ENCODE data around the gene CD59.
A peak's percentile ranks its signal among the peaks of the same experiment; 100 is the strongest.

CD59 gene

GRCh38 chr11:33775832-33776470, 39.7 kb upstream of the CD59 start:
- no peak for DNase-seq
- Mint-ChIP-seq H3K4me3 (peak overlapping the region; percentile 98), H3K27ac (no peak overlapping the region), H3K4me1 (peaks cover 51% of the 10 kb centered on the region), H3K27me3 (ENCODE audit: low read depth, poor library complexity) (peaks cover 47% of the 10 kb centered on the region), H3K9me3 (no peaks in the 10 kb centered on the region), H3K36me3 (ENCODE audit: low read depth) (no peaks in the 10 kb centered on the region)
- TF ChIP-seq, protein P1, sequence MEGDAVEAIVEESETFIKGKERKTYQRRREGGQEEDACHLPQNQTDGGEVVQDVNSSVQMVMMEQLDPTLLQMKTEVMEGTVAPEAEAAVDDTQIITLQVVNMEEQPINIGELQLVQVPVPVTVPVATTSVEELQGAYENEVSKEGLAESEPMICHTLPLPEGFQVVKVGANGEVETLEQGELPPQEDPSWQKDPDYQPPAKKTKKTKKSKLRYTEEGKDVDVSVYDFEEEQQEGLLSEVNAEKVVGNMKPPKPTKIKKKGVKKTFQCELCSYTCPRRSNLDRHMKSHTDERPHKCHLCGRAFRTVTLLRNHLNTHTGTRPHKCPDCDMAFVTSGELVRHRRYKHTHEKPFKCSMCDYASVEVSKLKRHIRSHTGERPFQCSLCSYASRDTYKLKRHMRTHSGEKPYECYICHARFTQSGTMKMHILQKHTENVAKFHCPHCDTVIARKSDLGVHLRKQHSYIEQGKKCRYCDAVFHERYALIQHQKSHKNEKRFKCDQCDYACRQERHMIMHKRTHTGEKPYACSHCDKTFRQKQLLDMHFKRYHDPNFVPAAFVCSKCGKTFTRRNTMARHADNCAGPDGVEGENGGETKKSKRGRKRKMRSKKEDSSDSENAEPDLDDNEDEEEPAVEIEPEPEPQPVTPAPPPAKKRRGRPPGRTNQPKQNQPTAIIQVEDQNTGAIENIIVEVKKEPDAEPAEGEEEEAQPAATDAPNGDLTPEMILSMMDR (IDR thresholded peaks at IDR 0.05) = no peak

- no peak for DNase-seq
- no peaks in the 10 kb centered on the region for H3K36me3 Mint-ChIP-seq (ENCODE audit: low read depth)
- no peaks in the 10 kb centered on the region for H3K9me3 Mint-ChIP-seq
- H3K27ac Mint-ChIP-seq = no peak overlapping the region
- H3K4me1 Mint-ChIP-seq = peaks cover 50% of the 10 kb centered on the region
- peaks cover 49% of the 10 kb centered on the region for H3K27me3 Mint-ChIP-seq (ENCODE audit: low read depth, poor library complexity)
- TF ChIP-seq, protein P1 (IDR thresholded peaks at IDR 0.05) = no peak
- peak overlapping the region; percentile 98 for H3K4me3 Mint-ChIP-seq
Measured at GRCh38 chr11:33775467-33775807, 39.2 kb upstream of the CD59 start.

GRCh38 chr11:33774736-33775466, 38.7 kb upstream of the CD59 start:
- no peak overlapping the region for H3K27ac Mint-ChIP-seq
- peaks cover 4% of the 10 kb centered on the region for H3K36me3 Mint-ChIP-seq (ENCODE audit: low read depth)
- H3K4me1 Mint-ChIP-seq = peaks cover 45% of the 10 kb centered on the region
- peak; percentile 38 for DNase-seq
- peak overlapping the region; percentile 98 for H3K4me3 Mint-ChIP-seq
- TF ChIP-seq, protein P1 (IDR thresholded peaks at IDR 0.05) = no peak
- H3K27me3 Mint-ChIP-seq (ENCODE audit: low read depth, poor library complexity) = peaks cover 51% of the 10 kb centered on the region
- H3K9me3 Mint-ChIP-seq = no peaks in the 10 kb centered on the region

GRCh38 chr11:33773987-33774735, 37.9 kb upstream of the CD59 start, which contains the start of gene FBXO3:
Gene FBXO3 (minus strand): TSS chr11:33774520. CDS start chr11:33774497, 23 bp downstream.
- Mint-ChIP-seq H3K27ac (no peak within 1 kb of the TSS), H3K9me3 (no peaks in the 10 kb centered on the region), H3K27me3 (ENCODE audit: low read depth, poor library complexity) (peaks cover 45% of the 10 kb centered on the region), H3K4me1 (peaks cover 38% of the 10 kb centered on the region), H3K36me3 (ENCODE audit: low read depth) (peaks cover 11% of the 10 kb centered on the region), H3K4me3 (peak within 1 kb of the TSS; percentile 98)
- peak; percentile 90 for DNase-seq
- TF ChIP-seq, protein P1 (IDR thresholded peaks at IDR 0.05) = no peak

- peak overlapping the region; percentile 98 for H3K4me3 Mint-ChIP-seq
- H3K27me3 Mint-ChIP-seq (ENCODE audit: low read depth, poor library complexity) = peaks cover 43% of the 10 kb centered on the region
- H3K4me1 Mint-ChIP-seq = peaks cover 31% of the 10 kb centered on the region
- no peak overlapping the region for H3K27ac Mint-ChIP-seq
- peak; percentile 20 for DNase-seq
- TF ChIP-seq, protein P1 (IDR thresholded peaks at IDR 0.05) = no peak
- H3K9me3 Mint-ChIP-seq = no peaks in the 10 kb centered on the region
- peaks cover 13% of the 10 kb centered on the region for H3K36me3 Mint-ChIP-seq (ENCODE audit: low read depth)
Measured at GRCh38 chr11:33773404-33773986, 37.3 kb upstream of the CD59 start.
